Measurements from ENCODE around the gene CKAP5.
"Not testable (repeated sequence)": the region's sequence is repeated elsewhere in the genome, so short reads cannot be mapped to it uniquely, and the experiment has no call there.

The CKAP5 gene

GRCh38 chr11:46726206-46726862, 119.7 kb downstream of the CKAP5 start:
- DNase-seq (ENCODE audit: low read depth): no peak

- no peak for DNase-seq (ENCODE audit: low read depth)
Observed at GRCh38 chr11:46725338-46726205, 120.5 kb downstream of the CKAP5 start.

GRCh38 chr11:46724088-46724487, 122.0 kb downstream of the CKAP5 start:
- DNase-seq (ENCODE audit: low read depth): no peak

- DNase-seq (ENCODE audit: low read depth): no peak
Observed at GRCh38 chr11:46723359-46723680, 122.8 kb downstream of the CKAP5 start.

- no peak for DNase-seq (ENCODE audit: low read depth)
Observed at GRCh38 chr11:46722566-46723358, 123.3 kb downstream of the CKAP5 start.

GRCh38 chr11:46721286-46721685, 124.8 kb downstream of the CKAP5 start:
- DNase-seq (ENCODE audit: low read depth): no peak

GRCh38 chr11:46719543-46720218, 126.4 kb downstream of the CKAP5 start:
- no peak for DNase-seq (ENCODE audit: low read depth)

GRCh38 chr11:46719048-46719542, 127.0 kb downstream of the CKAP5 start, which contains the start of gene F2:
Gene F2, plus strand, starts transcription at chr11:46719213. Its CDS starts 23 bp downstream, at chr11:46719236.
- DNase-seq (ENCODE audit: low read depth): no peak

GRCh38 chr11:46718155-46719019, 127.7 kb downstream of the CKAP5 start:
- no peak for DNase-seq (ENCODE audit: low read depth)

- DNase-seq (ENCODE audit: low read depth): not testable (repeated sequence)
Observed at GRCh38 chr11:46717825-46718154, 128.3 kb downstream of the CKAP5 start.

- DNase-seq (ENCODE audit: low read depth): no peak
Observed at GRCh38 chr11:46712874-46713576, 133.1 kb downstream of the CKAP5 start.

GRCh38 chr11:46711303-46711702, 134.8 kb downstream of the CKAP5 start:
- no peak for DNase-seq (ENCODE audit: low read depth)

GRCh38 chr11:46710821-46711269, 135.2 kb downstream of the CKAP5 start:
- peak; percentile 96 for DNase-seq (ENCODE audit: low read depth)

GRCh38 chr11:46709351-46709750, 136.7 kb downstream of the CKAP5 start:
- DNase-seq (ENCODE audit: low read depth): not testable (repeated sequence)

GRCh38 chr11:46706886-46707285, 139.2 kb downstream of the CKAP5 start:
- DNase-seq (ENCODE audit: low read depth): no peak

- DNase-seq (ENCODE audit: low read depth): no peak
Observed at GRCh38 chr11:46705070-46705688, 140.9 kb downstream of the CKAP5 start.

- no peak for DNase-seq (ENCODE audit: low read depth)
Observed at GRCh38 chr11:46701078-46701654, 144.9 kb downstream of the CKAP5 start.

- peak; percentile 98 for DNase-seq (ENCODE audit: low read depth)
Observed at GRCh38 chr11:46700241-46701077, 145.6 kb downstream of the CKAP5 start, which contains the start of the genes ARHGAP1 and ZNF408. Gene ARHGAP1, minus strand, starts transcription at chr11:46700619. Its CDS starts 4,512 bp downstream, at chr11:46696107. Gene ZNF408, plus strand, starts transcription at chr11:46701031. Its CDS starts 17 bp downstream, at chr11:46701048.
